Esophagus (tissue), 2 donors: ENCODE data around the gene TSPAN1. TPM values are rescaled to one million over a fixed set of nuclear protein-coding genes. Genes with fewer than 3 reads are reported as not detected.

Source experiments
- H3K27ac ChIP-seq, 2 donors: one replicate each; pipeline ENCODE4 v1.5.1; 2013; ENCODE audit warnings: low read depth in 2 of 2, mild to moderate bottlenecking in 2 of 2, inconsistent platforms in 1 of 2, low read length in 1 of 2, moderate library complexity in 1 of 2
- H3K27me3 ChIP-seq, 2 donors: one replicate each; pipeline ENCODE4 v1.6.1; 2013; ENCODE audit warnings: low read length in 2 of 2, control low read depth in 1 of 2, mild to moderate bottlenecking in 1 of 2; ENCODE audit not compliant: insufficient read depth in 2 of 2, control insufficient read depth in 1 of 2
- H3K36me3 ChIP-seq, 2 donors: one replicate each; pipeline ENCODE4 v1.6.1; 2013; ENCODE audit warnings: low read length in 1 of 2; ENCODE audit not compliant: control insufficient read depth in 2 of 2, insufficient read depth in 2 of 2
- H3K4me1 ChIP-seq, 2 donors: one replicate each; pipeline ENCODE4 v1.6.1; 2013; ENCODE audit warnings: low read length in 1 of 2; ENCODE audit not compliant: control insufficient read depth in 2 of 2, insufficient read depth in 2 of 2
- H3K4me3 ChIP-seq, 2 donors: one replicate each; pipeline ENCODE4 v1.5.1; 2013; ENCODE audit warnings: low read length in 2 of 2, mild to moderate bottlenecking in 2 of 2, low read depth in 1 of 2, moderate library complexity in 1 of 2
- H3K9me3 ChIP-seq, 2 donors: one replicate each; pipeline ENCODE4 v1.6.1; 2013; ENCODE audit warnings: mild to moderate bottlenecking in 2 of 2, low read depth in 1 of 2, low read length in 1 of 2, moderate library complexity in 1 of 2; ENCODE audit not compliant: control insufficient read depth in 2 of 2, insufficient read depth in 1 of 2
- WGBS, 2 donors: extraction: QIAGEN DNeasy Blood & Tissue Kit; methylation state at CpG; one replicate each; pipeline ENCODE4 v1.1.7; 2013; 5-methylcytosine and 5-hydroxymethylcytosine counted together
- polyA plus RNA-seq, 2 donors: library from polyadenylated mRNA; stranded (reverse); fragments of 200-250 nt; gene quantifications; one replicate each; pipeline ENCODE4 v1.2.3, GENCODE V29; 2013
- donor health status: healthy with polysubstance abuse.
- donor health status: Bipolar disorder and iron deficiency.

The TSPAN1 gene
- polyA plus RNA-seq, 2 donors = 2.2 to 2.3 TPM

GRCh38 chr1:46133781-46134350, 41.0 kb upstream of the TSPAN1 start:
- Histone ChIP-seq H3K27me3 (peaks cover 0 to 2% of the 10 kb centered on the region in 2 donors), H3K9me3 (no peaks in the 10 kb centered on the region), H3K36me3 (no peaks in the 10 kb centered on the region), H3K4me3 (no peak overlapping the region), H3K4me1 (peaks cover 0 to 4% of the 10 kb centered on the region in 2 donors), H3K27ac (peak overlapping the region in 1 of 2 donors; percentile 90)
- 56 to 61% methylated on average over 3 of the region's 3 CpGs for WGBS, 2 donors

GRCh38 chr1:46134660-46135331, 40.1 kb upstream of the TSPAN1 start:
- 28 to 29% methylated on average over 3 of the region's 3 CpGs for WGBS, 2 donors
- Histone ChIP-seq H3K4me1 (peaks cover 0 to 4% of the 10 kb centered on the region in 2 donors), H3K4me3 (no peak overlapping the region), H3K36me3 (no peaks in the 10 kb centered on the region), H3K27ac (no peak overlapping the region), H3K9me3 (no peaks in the 10 kb centered on the region), H3K27me3 (peaks cover 0 to 2% of the 10 kb centered on the region in 2 donors)

GRCh38 chr1:46136711-46137110, 38.2 kb upstream of the TSPAN1 start:
- H3K27ac ChIP-seq = no peak overlapping the region

GRCh38 chr1:46137916-46138315, 37.0 kb upstream of the TSPAN1 start:
- H3K27ac ChIP-seq = no peak overlapping the region
- H3K36me3 ChIP-seq = no peaks in the 10 kb centered on the region
- no peaks in the 10 kb centered on the region for H3K27me3 ChIP-seq
- no peak overlapping the region for H3K4me3 ChIP-seq
- H3K9me3 ChIP-seq = no peaks in the 10 kb centered on the region
- peaks cover 0 to 4% of the 10 kb centered on the region in 2 donors for H3K4me1 ChIP-seq
- WGBS, 2 donors = 50 to 65% methylated on average over 3 of the region's 3 CpGs

More at GRCh38 chr1:46136711-46137110, 38.2 kb upstream of the TSPAN1 start:
- H3K4me1 ChIP-seq = peaks cover 0 to 4% of the 10 kb centered on the region in 2 donors
- no peak overlapping the region for H3K4me3 ChIP-seq
- H3K27me3 ChIP-seq = peaks cover 0 to 2% of the 10 kb centered on the region in 2 donors
- H3K36me3 ChIP-seq = no peaks in the 10 kb centered on the region
- no peaks in the 10 kb centered on the region for H3K9me3 ChIP-seq

- Histone ChIP-seq H3K27ac (no peak overlapping the region), H3K36me3 (no peaks in the 10 kb centered on the region), H3K4me1 (no peaks in the 10 kb centered on the region), H3K9me3 (no peaks in the 10 kb centered on the region), H3K27me3 (no peaks in the 10 kb centered on the region), H3K4me3 (no peak overlapping the region)
- 64 to 75% methylated on average over 2 of the region's 2 CpGs for WGBS, 2 donors
Observed at GRCh38 chr1:46148318-46148717, 26.6 kb upstream of the TSPAN1 start.

- no peak overlapping the region for H3K4me3 ChIP-seq
- H3K9me3 ChIP-seq = no peaks in the 10 kb centered on the region
- no peaks in the 10 kb centered on the region for H3K4me1 ChIP-seq
- H3K27me3 ChIP-seq = no peaks in the 10 kb centered on the region
- H3K27ac ChIP-seq = no peak overlapping the region
- H3K36me3 ChIP-seq = no peaks in the 10 kb centered on the region
- 76 to 84% methylated on average over 2 of the region's 2 CpGs for WGBS, 2 donors
Observed at GRCh38 chr1:46150085-46150484, 24.8 kb upstream of the TSPAN1 start.

- 84 to 85% methylated on average over 3 of the region's 3 CpGs for WGBS, 2 donors
- no peaks in the 10 kb centered on the region for H3K9me3 ChIP-seq
Observed at GRCh38 chr1:46152016-46152415, 22.9 kb upstream of the TSPAN1 start.

GRCh38 chr1:46153228-46153627, 21.7 kb upstream of the TSPAN1 start:
- H3K36me3 ChIP-seq = no peaks in the 10 kb centered on the region
- no peak overlapping the region for H3K4me3 ChIP-seq
- no peaks in the 10 kb centered on the region for H3K9me3 ChIP-seq
- WGBS, 2 donors = 93 to 100% methylated on average over 1 of the region's 1 CpG
- H3K4me1 ChIP-seq = no peaks in the 10 kb centered on the region
- no peaks in the 10 kb centered on the region for H3K27me3 ChIP-seq
- no peak overlapping the region for H3K27ac ChIP-seq

More at GRCh38 chr1:46152016-46152415, 22.9 kb upstream of the TSPAN1 start:
- Histone ChIP-seq H3K4me1 (no peaks in the 10 kb centered on the region), H3K4me3 (no peak overlapping the region), H3K27ac (no peak overlapping the region), H3K27me3 (no peaks in the 10 kb centered on the region), H3K36me3 (no peaks in the 10 kb centered on the region)

GRCh38 chr1:46153732-46154131, 21.2 kb upstream of the TSPAN1 start:
- Histone ChIP-seq H3K27me3 (no peaks in the 10 kb centered on the region), H3K4me3 (no peak overlapping the region), H3K4me1 (no peaks in the 10 kb centered on the region), H3K36me3 (no peaks in the 10 kb centered on the region), H3K27ac (no peak overlapping the region), H3K9me3 (no peaks in the 10 kb centered on the region)
- 100% methylated on average over 1 of the region's 1 CpG for WGBS, 2 donors

- Histone ChIP-seq H3K27ac (no peak overlapping the region), H3K4me3 (no peak overlapping the region), H3K4me1 (no peaks in the 10 kb centered on the region), H3K27me3 (no peaks in the 10 kb centered on the region), H3K36me3 (no peaks in the 10 kb centered on the region), H3K9me3 (no peaks in the 10 kb centered on the region)
- WGBS, 2 donors = 88 to 100% methylated on average over 1 of the region's 1 CpG
Observed at GRCh38 chr1:46157916-46158311, 17.0 kb upstream of the TSPAN1 start.
